Testis (tissue), 3 donors: ENCODE results near the gene KIAA2012. TPM values are rescaled to one million over a fixed set of nuclear protein-coding genes. Genes with fewer than 3 reads are reported as not detected.
A peak's percentile ranks its signal among the peaks of the same experiment; 100 is the strongest.
"Not testable (repeated sequence)": the region's sequence is repeated elsewhere in the genome, so short reads cannot be mapped to it uniquely, and the experiment has no call there.

Experiments
- DNase-seq: peaks from one replicate; pipeline ENCODE4 v3.0.0-alpha.2; 2019
- H3K27ac ChIP-seq, 2 donors: fragments of 200-600 bp; sonication (generic); one replicate each; pipeline ENCODE4 v1.5.1; 2019
- H3K27me3 ChIP-seq: fragments of 200-600 bp; sonication (generic); one replicate; pipeline ENCODE4 v1.5.1; 2019
- H3K36me3 ChIP-seq: fragments of 200-600 bp; sonication (generic); one replicate; pipeline ENCODE4 v1.5.1; 2017; ENCODE audit warnings: low read depth; ENCODE audit errors: missing control alignments
- H3K4me1 ChIP-seq: fragments of 200-600 bp; sonication (generic); one replicate; pipeline ENCODE4 v1.5.1; 2019
- H3K4me3 ChIP-seq, 2 donors: fragments of 200-600 bp; sonication (generic); one replicate each; pipeline ENCODE4 v1.5.1; 2017 to 2019
- H3K9me3 ChIP-seq: fragments of 200-600 bp; sonication (generic); one replicate; pipeline ENCODE4 v1.5.1; 2017
- POLR2A ChIP-seq: fragments of 450-650 bp; IDR thresholded peaks from one replicate; pipeline ENCODE4 v1.6.1; 2017; ENCODE audit warnings: antibody characterized with exemption, mild to moderate bottlenecking, moderate library complexity
- WGBS, 2 donors: methylation state at CpG; one replicate each; pipeline ENCODE4 v1.1.5; 2018; 5-methylcytosine and 5-hydroxymethylcytosine counted together
- intact Hi-C: fragments of 100-400 bp; cut with DNase I; formaldehyde crosslinking; loops from one replicate; pipeline ENCODE4 v1.15.1; 2023; ENCODE audit warnings: low total_unique reads
- polyA plus RNA-seq: library from polyadenylated mRNA; stranded (reverse); fragments of 350-450 nt; fragmentation: Illumina TruSeq; extraction: RNeasy Lipid Tissue Mini Kit (QIAGEN cat#74804); gene quantifications from one replicate; pipeline ENCODE4 v1.2.3, GENCODE V29; 2014; ENCODE audit warnings: low read depth, low replicate concordance; ENCODE audit not compliant: insufficient read depth
- total RNA-seq, 2 donors: library from RNA; depleted of rRNA; stranded (reverse); fragments of >200 nt; gene quantifications; one replicate each; pipeline ENCODE4 v1.2.3, GENCODE V29; 2016
- TF ChIP-seq, protein P1 (sequence below), 3 experiments: fragments of 450-650 bp in 2 of 3; fragments of 200-600 bp in 1 of 3; sonication (generic) in 1 of 3; IDR thresholded peaks; one replicate each; pipeline ENCODE4 v1.5.1; 2016 to 2019; ENCODE audit warnings: antibody characterized with exemption in 3 of 3, mild to moderate bottlenecking in 2 of 3, moderate library complexity in 1 of 3

Gene KIAA2012
- total and polyA plus RNA-seq, 3 donors from 2014 or later: 1.1 to 1.6 (median 1.3) TPM

DNA sequence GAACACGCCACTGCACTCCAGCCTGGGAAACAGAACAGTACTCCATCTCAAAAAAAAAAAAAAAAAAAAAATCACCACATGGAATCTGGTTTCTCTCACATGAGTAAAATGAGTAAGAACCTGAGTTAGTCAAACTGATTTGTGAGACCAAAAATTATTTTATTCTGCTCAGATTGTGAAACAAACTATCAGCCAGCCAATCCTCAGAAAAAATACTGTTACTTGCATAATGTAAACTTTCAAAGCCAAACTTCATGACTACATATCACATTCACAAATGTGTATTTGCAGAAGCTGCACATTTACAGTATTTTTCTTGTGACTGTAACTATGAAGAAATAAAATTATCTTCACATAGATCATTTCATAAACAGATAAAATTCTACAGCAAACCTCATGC, 142.1 kb downstream of the KIAA2012 start:
- 88 to 97% methylated on average over 1 of the region's 1 CpG for WGBS, 2 donors
- Histone ChIP-seq H3K4me1 (no peaks in the 10 kb centered on the region), H3K27ac (no peak overlapping the region), H3K36me3 (no peaks in the 10 kb centered on the region), H3K27me3 (no peaks in the 10 kb centered on the region), H3K9me3 (no peaks in the 10 kb centered on the region), H3K4me3 (no peak overlapping the region)
- DNase-seq: no peak
- TF ChIP-seq POLR2A: no peak
- TF ChIP-seq, protein P1, sequence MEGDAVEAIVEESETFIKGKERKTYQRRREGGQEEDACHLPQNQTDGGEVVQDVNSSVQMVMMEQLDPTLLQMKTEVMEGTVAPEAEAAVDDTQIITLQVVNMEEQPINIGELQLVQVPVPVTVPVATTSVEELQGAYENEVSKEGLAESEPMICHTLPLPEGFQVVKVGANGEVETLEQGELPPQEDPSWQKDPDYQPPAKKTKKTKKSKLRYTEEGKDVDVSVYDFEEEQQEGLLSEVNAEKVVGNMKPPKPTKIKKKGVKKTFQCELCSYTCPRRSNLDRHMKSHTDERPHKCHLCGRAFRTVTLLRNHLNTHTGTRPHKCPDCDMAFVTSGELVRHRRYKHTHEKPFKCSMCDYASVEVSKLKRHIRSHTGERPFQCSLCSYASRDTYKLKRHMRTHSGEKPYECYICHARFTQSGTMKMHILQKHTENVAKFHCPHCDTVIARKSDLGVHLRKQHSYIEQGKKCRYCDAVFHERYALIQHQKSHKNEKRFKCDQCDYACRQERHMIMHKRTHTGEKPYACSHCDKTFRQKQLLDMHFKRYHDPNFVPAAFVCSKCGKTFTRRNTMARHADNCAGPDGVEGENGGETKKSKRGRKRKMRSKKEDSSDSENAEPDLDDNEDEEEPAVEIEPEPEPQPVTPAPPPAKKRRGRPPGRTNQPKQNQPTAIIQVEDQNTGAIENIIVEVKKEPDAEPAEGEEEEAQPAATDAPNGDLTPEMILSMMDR (IDR thresholded peaks at IDR 0.05): no peak
- intact Hi-C loops: no loop called here

DNA sequence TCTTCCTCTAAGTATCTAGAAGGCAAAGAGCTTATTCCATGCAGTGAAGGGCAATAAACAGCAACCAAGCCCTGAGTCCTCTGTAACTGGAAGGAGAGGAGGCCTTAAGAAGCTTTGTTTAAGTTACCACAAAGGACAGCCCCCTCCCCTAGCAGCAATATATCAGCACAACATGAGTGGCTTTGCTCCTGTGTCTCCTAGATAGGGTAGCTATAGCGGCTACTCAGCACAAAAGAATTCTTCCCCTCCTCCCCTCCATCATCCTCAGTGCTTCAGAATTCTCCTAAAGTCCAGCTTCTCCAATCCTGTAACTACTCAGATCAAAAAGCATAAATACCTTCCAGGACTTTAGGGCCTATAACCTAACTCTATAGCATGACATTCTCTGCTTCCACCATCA, 148.8 kb downstream of the KIAA2012 start:
- DNase-seq: no peak
- Histone ChIP-seq H3K4me1 (no peaks in the 10 kb centered on the region), H3K9me3 (no peaks in the 10 kb centered on the region), H3K27me3 (no peaks in the 10 kb centered on the region), H3K36me3 (no peaks in the 10 kb centered on the region), H3K27ac (no peak overlapping the region), H3K4me3 (no peak overlapping the region)
- TF ChIP-seq, protein P1 (IDR thresholded peaks at IDR 0.05): no peak
- TF ChIP-seq POLR2A: no peak
- intact Hi-C loops: no loop called here
- WGBS, 2 donors: 67 to 81% methylated on average over 1 of the region's 1 CpG

DNA sequence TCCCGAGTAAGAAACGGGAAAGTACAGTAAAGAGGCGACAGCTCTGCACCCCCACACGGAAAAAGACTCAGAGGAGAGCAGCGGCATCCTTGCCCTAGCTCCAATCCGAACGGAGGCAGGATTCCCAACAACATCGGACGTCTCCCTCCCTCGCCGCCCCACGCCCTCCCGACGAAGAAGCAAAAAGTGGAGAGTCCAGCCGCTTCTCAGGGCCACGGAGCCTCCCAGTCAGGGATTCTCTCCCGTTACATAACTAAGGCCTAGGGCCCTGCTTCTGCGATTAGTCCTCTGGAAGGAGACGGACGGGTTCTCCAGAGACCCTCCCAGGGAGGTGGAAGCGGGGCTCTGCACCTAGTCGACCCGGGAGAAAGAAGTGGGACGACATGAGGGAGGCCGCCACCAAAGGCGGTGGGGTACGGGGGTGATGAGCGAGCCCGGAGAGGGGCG, 164.8 kb downstream of the KIAA2012 start:
- no peak for TF ChIP-seq POLR2A
- TF ChIP-seq, protein P1 (IDR thresholded peaks at IDR 0.05): no peak
- Histone ChIP-seq H3K27ac (peak overlapping the region; percentile 92 to 95), H3K4me1 (peaks cover 11% of the 10 kb centered on the region), H3K36me3 (no peaks in the 10 kb centered on the region), H3K9me3 (no peaks in the 10 kb centered on the region), H3K4me3 (peak overlapping the region; percentile 90 to 96), H3K27me3 (no peaks in the 10 kb centered on the region)
- DNase-seq: peak; percentile 57
- intact Hi-C loops: no loop called here
- 0 to 1% methylated on average over 23 to 29 of the region's 30 CpGs for WGBS, 2 donors

DNA sequence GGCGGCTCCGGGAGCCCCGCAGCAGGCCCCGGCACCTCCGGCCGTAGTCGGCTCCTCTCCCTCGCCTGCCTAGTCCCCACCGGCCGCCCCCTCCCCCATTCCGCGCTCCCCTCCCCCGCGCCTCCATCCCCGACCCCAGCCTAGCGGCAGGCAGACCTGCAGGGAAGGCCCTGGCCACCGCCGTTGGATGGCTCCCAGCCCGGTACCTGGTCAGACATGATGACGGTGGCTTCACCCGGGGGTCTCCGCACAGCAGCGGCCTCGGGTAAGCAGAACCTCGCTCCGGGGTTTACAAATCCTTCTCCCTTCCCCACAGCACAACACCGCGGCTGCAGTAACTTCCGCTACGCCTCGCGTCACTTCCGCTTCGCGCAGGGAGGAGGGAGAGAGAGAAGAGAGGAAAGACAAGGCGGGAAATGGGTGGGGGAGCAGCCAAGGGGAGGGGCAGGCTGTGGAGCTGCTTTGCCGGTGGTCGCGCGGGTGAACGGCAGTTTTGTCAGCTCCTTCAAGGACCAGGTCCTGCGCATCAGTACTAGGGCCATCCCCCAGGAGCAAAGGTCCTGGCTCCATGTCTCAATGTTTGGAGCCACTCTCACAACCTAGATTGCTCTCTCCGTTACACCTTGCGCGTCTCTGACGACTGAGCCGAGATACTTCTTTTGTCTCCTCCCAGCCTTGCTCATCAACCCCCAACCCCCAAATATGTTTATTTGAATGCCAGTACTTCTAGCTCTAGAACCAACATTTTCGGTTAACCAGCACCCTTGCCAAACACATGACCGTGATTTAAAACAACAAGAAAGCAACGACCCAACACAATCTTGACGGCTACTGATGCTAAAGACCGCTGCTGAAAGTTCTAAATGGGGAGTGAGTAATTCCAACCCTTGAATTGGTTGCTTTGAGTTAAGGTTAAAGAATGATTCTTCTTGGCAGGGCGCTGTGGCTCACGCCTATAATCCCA, 165.5 kb downstream of the KIAA2012 start, which contains the start of gene SUMO1:
Gene SUMO1, minus strand, starts transcription at position 364 of the 964 bp plus-strand sequence. Its CDS starts 146 bp downstream, at position 218.
- Histone ChIP-seq H3K4me1 (peaks cover 11% of the 10 kb centered on the region), H3K4me3 (peak within 1 kb of the TSS; percentile 90 to 96), H3K36me3 (no peaks in the 10 kb centered on the region), H3K9me3 (no peaks in the 10 kb centered on the region), H3K27ac (peak within 1 kb of the TSS; percentile 92 to 95), H3K27me3 (no peaks in the 10 kb centered on the region)
- DNase-seq: peak; percentile 96
- intact Hi-C loops: no loop called here
- 3% methylated on average over 34 to 41 of the region's 54 CpGs for WGBS, 2 donors
- TF ChIP-seq, protein P1 (IDR thresholded peaks at IDR 0.05): no peak
- TF ChIP-seq POLR2A: no peak

DNA sequence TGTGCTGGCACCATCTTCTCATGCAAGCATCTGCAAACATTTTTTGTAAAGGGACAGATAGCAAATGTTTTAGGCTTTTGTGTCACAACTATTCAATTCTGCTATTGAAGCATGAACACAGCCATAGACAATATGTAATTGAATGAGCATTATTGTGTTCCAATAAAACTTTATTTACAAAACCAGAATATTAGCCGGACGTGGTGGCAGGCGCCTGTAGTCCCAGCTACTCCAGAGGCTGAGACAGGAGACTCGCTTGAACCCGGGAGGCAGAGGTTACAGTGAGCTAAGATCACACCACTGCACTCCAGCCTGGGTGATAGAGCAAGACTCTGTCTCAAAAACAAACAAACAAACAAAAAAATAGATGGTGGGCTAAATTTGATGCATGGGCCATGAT, 174.7 kb downstream of the KIAA2012 start:
- H3K4me1 ChIP-seq, H3K27ac ChIP-seq, DNase-seq, H3K9me3 ChIP-seq, H3K4me3 ChIP-seq, H3K27me3 ChIP-seq, intact Hi-C loops, H3K36me3 ChIP-seq: not testable (repeated sequence)
- 96 to 97% methylated on average over 5 of the region's 5 CpGs for WGBS, 2 donors
